ENCODE results near the gene ZDHHC14. TPM values are rescaled to one million over a fixed set of nuclear protein-coding genes. Genes with fewer than 3 reads are reported as not detected.

The ZDHHC14 gene
- total and polyA plus RNA-seq, 2 experiments from 2014 or later, result 3.0 to 7.4 TPM

GRCh38 chr6:157420497-157420896 is 39.5 kb downstream of the ZDHHC14 start:
- Mint-ChIP-seq H3K27ac (no peak overlapping the region), H3K36me3 (ENCODE audit: low read depth) (peaks cover 5% of the 10 kb centered on the region), H3K9me3 (peaks cover 7% of the 10 kb centered on the region), H3K27me3 (ENCODE audit: insufficient read depth, low read depth, poor library complexity) (no peaks in the 10 kb centered on the region), H3K4me3 (no peak overlapping the region), H3K4me1 (peaks cover 14% of the 10 kb centered on the region)
- H3K4me2 ChIP-seq, result no peak overlapping the region
- H2AFZ ChIP-seq, result no peak overlapping the region
- H3K36me3 ChIP-seq (ENCODE audit: insufficient read depth), result no peaks in the 10 kb centered on the region
- TF ChIP-seq EZH2phosphoT487 (IDR thresholded peaks at IDR 0.05; ENCODE audit: unreplicated experiment) (no peak), POLR2AphosphoS5 (IDR thresholded peaks at IDR 0.05; ENCODE audit: low read depth) (no peak), STAT1 (IDR thresholded peaks at IDR 0.05; ENCODE audit: unreplicated experiment) (no peak), JUNB (IDR thresholded peaks at IDR 0.05; ENCODE audit: unreplicated experiment) (no peak), ZNF331 (CRISPR knock-in tag; IDR thresholded peaks at IDR 0.05; ENCODE audit: low read depth) (no peak), NANOG (IDR thresholded peaks at IDR 0.05; ENCODE audit: borderline replicate concordance) (no peak), CREB1 (CRISPR knock-in tag; IDR thresholded peaks at IDR 0.05; ENCODE audit: low read depth) (no peak), ZNF114 (CRISPR knock-in tag; IDR thresholded peaks at IDR 0.05) (no peak), EZH2 (IDR thresholded peaks at IDR 0.05; ENCODE audit: low read depth, unreplicated experiment) (no peak)
- TF ChIP-seq, protein P1, sequence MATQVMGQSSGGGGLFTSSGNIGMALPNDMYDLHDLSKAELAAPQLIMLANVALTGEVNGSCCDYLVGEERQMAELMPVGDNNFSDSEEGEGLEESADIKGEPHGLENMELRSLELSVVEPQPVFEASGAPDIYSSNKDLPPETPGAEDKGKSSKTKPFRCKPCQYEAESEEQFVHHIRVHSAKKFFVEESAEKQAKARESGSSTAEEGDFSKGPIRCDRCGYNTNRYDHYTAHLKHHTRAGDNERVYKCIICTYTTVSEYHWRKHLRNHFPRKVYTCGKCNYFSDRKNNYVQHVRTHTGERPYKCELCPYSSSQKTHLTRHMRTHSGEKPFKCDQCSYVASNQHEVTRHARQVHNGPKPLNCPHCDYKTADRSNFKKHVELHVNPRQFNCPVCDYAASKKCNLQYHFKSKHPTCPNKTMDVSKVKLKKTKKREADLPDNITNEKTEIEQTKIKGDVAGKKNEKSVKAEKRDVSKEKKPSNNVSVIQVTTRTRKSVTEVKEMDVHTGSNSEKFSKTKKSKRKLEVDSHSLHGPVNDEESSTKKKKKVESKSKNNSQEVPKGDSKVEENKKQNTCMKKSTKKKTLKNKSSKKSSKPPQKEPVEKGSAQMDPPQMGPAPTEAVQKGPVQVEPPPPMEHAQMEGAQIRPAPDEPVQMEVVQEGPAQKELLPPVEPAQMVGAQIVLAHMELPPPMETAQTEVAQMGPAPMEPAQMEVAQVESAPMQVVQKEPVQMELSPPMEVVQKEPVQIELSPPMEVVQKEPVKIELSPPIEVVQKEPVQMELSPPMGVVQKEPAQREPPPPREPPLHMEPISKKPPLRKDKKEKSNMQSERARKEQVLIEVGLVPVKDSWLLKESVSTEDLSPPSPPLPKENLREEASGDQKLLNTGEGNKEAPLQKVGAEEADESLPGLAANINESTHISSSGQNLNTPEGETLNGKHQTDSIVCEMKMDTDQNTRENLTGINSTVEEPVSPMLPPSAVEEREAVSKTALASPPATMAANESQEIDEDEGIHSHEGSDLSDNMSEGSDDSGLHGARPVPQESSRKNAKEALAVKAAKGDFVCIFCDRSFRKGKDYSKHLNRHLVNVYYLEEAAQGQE (IDR thresholded peaks at IDR 0.05; ENCODE audit: unreplicated experiment), result no peak
- TF ChIP-seq, protein P2, sequence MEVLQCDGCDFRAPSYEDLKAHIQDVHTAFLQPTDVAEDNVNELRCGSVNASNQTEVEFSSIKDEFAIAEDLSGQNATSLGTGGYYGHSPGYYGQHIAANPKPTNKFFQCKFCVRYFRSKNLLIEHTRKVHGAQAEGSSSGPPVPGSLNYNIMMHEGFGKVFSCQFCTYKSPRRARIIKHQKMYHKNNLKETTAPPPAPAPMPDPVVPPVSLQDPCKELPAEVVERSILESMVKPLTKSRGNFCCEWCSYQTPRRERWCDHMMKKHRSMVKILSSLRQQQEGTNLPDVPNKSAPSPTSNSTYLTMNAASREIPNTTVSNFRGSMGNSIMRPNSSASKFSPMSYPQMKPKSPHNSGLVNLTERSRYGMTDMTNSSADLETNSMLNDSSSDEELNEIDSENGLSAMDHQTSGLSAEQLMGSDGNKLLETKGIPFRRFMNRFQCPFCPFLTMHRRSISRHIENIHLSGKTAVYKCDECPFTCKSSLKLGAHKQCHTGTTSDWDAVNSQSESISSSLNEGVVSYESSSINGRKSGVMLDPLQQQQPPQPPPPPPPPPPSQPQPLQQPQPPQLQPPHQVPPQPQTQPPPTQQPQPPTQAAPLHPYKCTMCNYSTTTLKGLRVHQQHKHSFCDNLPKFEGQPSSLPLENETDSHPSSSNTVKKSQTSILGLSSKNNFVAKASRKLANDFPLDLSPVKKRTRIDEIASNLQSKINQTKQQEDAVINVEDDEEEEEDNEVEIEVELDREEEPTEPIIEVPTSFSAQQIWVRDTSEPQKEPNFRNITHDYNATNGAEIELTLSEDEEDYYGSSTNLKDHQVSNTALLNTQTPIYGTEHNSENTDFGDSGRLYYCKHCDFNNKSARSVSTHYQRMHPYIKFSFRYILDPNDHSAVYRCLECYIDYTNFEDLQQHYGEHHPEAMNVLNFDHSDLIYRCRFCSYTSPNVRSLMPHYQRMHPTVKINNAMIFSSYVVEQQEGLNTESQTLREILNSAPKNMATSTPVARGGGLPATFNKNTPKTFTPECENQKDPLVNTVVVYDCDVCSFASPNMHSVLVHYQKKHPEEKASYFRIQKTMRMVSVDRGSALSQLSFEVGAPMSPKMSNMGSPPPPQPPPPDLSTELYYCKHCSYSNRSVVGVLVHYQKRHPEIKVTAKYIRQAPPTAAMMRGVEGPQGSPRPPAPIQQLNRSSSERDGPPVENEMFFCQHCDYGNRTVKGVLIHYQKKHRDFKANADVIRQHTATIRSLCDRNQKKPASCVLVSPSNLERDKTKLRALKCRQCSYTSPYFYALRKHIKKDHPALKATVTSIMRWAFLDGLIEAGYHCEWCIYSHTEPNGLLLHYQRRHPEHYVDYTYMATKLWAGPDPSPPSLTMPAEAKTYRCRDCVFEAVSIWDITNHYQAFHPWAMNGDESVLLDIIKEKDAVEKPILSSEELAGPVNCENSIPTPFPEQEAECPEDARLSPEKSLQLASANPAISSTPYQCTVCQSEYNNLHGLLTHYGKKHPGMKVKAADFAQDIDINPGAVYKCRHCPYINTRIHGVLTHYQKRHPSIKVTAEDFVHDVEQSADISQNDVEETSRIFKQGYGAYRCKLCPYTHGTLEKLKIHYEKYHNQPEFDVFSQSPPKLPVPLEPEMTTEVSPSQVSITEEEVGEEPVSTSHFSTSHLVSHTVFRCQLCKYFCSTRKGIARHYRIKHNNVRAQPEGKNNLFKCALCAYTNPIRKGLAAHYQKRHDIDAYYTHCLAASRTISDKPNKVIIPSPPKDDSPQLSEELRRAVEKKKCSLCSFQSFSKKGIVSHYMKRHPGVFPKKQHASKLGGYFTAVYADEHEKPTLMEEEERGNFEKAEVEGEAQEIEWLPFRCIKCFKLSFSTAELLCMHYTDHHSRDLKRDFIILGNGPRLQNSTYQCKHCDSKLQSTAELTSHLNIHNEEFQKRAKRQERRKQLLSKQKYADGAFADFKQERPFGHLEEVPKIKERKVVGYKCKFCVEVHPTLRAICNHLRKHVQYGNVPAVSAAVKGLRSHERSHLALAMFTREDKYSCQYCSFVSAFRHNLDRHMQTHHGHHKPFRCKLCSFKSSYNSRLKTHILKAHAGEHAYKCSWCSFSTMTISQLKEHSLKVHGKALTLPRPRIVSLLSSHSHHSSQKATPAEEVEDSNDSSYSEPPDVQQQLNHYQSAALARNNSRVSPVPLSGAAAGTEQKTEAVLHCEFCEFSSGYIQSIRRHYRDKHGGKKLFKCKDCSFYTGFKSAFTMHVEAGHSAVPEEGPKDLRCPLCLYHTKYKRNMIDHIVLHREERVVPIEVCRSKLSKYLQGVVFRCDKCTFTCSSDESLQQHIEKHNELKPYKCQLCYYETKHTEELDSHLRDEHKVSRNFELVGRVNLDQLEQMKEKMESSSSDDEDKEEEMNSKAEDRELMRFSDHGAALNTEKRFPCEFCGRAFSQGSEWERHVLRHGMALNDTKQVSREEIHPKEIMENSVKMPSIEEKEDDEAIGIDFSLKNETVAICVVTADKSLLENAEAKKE (CRISPR knock-in tag; IDR thresholded peaks at IDR 0.05), result no peak
- TF ChIP-seq, protein P3, sequence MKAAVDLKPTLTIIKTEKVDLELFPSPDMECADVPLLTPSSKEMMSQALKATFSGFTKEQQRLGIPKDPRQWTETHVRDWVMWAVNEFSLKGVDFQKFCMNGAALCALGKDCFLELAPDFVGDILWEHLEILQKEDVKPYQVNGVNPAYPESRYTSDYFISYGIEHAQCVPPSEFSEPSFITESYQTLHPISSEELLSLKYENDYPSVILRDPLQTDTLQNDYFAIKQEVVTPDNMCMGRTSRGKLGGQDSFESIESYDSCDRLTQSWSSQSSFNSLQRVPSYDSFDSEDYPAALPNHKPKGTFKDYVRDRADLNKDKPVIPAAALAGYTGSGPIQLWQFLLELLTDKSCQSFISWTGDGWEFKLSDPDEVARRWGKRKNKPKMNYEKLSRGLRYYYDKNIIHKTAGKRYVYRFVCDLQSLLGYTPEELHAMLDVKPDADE (IDR thresholded peaks at IDR 0.05), result no peak
- TF ChIP-seq, protein P4, sequence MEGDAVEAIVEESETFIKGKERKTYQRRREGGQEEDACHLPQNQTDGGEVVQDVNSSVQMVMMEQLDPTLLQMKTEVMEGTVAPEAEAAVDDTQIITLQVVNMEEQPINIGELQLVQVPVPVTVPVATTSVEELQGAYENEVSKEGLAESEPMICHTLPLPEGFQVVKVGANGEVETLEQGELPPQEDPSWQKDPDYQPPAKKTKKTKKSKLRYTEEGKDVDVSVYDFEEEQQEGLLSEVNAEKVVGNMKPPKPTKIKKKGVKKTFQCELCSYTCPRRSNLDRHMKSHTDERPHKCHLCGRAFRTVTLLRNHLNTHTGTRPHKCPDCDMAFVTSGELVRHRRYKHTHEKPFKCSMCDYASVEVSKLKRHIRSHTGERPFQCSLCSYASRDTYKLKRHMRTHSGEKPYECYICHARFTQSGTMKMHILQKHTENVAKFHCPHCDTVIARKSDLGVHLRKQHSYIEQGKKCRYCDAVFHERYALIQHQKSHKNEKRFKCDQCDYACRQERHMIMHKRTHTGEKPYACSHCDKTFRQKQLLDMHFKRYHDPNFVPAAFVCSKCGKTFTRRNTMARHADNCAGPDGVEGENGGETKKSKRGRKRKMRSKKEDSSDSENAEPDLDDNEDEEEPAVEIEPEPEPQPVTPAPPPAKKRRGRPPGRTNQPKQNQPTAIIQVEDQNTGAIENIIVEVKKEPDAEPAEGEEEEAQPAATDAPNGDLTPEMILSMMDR (conservative IDR thresholded peaks at IDR 0.05; ENCODE audit: low read depth in 2 of 2), result no peak
- no peaks in the 10 kb centered on the region for H3K27me3 ChIP-seq (ENCODE audit: insufficient read depth)
- no peak for DNase-seq (ENCODE audit: low spot score)
- H3K27ac ChIP-seq (ENCODE audit: low read depth), result no peak overlapping the region
- no peak overlapping the region for H3K4me3 ChIP-seq
- no peaks in the 10 kb centered on the region for H3K79me2 ChIP-seq (replicated peaks; ENCODE audit: insufficient read depth)
- H3K4me1 ChIP-seq (ENCODE audit: insufficient read depth), result peaks cover 15% of the 10 kb centered on the region
- ATAC-seq, result no peak
- H3K9me2 ChIP-seq (ENCODE audit: insufficient read depth), result no peaks in the 10 kb centered on the region; the same call in 1 of the 2 replicates
- H3F3A ChIP-seq (replicated peaks; ENCODE audit: low read depth), result no peaks in the 10 kb centered on the region
- H4K20me1 ChIP-seq (replicated peaks; ENCODE audit: insufficient read depth), result no peaks in the 10 kb centered on the region
